ENCODE results near the gene ADCY4. TPM values are rescaled to one million over a fixed set of nuclear protein-coding genes. Genes with fewer than 3 reads are reported as not detected.

The ADCY4 gene
- polyA plus RNA-seq (2011; rRNA removed) (4.1 and 6.8 TPM in 2 replicates), polyA minus RNA-seq (2011; rRNA and poly(A)+ RNA removed) (4.2 and 4.9 TPM in 2 replicates)

DNA sequence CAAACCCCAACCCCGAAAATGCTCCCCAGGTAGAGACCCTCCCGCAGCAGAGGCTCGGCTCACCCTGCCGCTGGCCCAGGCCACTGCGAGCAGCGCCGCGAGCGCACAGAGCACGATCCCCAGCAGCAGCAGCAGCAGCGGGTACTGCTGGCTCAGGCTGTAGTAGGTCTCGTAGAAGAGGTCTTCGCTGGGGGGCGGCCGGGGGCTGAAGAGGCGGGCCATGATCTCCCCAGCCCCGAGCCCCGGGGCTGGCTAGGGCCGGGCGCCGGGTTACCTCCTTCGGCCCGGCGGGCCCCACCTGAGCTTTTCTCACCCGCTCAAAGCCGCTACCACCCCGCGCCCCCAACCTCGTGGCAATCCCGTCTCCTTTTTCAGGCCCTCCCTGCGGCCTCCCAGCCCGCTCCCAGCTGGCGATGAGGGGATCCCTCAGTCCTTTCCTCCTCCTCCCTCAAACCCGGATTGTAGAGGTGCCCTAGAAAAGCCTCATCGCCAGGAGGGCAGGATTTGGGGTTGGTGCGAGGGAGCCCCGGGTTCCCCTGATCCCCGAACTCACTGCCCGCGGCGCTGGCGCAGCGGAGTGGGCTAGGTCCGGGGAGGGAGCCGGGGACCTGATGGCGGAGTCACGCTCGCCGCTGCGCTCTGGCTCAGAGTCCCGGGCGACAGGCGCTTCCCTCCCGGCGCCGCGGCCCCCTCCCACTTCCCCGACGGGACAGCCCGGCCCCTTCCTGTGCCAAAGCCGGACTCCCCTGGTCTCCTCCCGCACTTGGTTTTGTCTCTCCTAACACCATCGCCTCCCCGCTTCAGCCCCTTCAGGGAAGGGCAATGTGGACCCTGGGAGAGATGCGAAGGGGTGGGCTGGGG, at the start of gene ADCY4:
Gene ADCY4, minus strand, starts transcription at position 641 of the 861 bp plus-strand sequence. Its CDS starts 419 bp downstream, at position 222.
- H3K36me3 ChIP-seq (ENCODE audit: control insufficient read depth, insufficient read depth, low read length) = no peaks in the 10 kb centered on the region
- ChIA-PET CTCF (interaction anchor here (1.2 to 16.8 kb wide), 17 partner anchors 11 to 205 kb away, joined by 3 to 491 read pairs (median 33); partner anchors contain the start of genes CBLN3, CIDEB, KHNYN and LTB4R), POLR2A (interaction anchor here (1.5 to 1.6 kb wide), 2 partner anchors 96 to 102 kb away, joined by 4 to 9 read pairs; partner anchors contain the start of gene KHNYN)
- DNase-seq (ENCODE audit: low read depth) = no peak
- no peak for TF ChIP-seq CTCF (IDR thresholded peaks at IDR 0.05; ENCODE audit: insufficient read depth, low read depth, low read length)
- H3K4me3 ChIP-seq (ENCODE audit: low read depth, low read length) = peak within 1 kb of the TSS; percentile 35
- peaks cover 2% of the 10 kb centered on the region for H3K27me3 ChIP-seq (ENCODE audit: control insufficient read depth, insufficient read depth, low read length)

- Histone ChIP-seq H3K27me3 (ENCODE audit: control insufficient read depth, insufficient read depth, low read length) (peaks cover 3% of the 10 kb centered on the region), H3K36me3 (ENCODE audit: control insufficient read depth, insufficient read depth, low read length) (no peaks in the 10 kb centered on the region), H3K4me3 (ENCODE audit: low read depth, low read length) (no peak overlapping the region)
- no peak for DNase-seq (ENCODE audit: low read depth)
- CTCF ChIA-PET = interaction anchor here (1.1 to 2.1 kb wide), 2 partner anchors 11 to 48 kb away, joined by 3 to 6 read pairs; no protein-coding TSS in a partner anchor
- POLR2A ChIA-PET = no interaction called here
- TF ChIP-seq CTCF (IDR thresholded peaks at IDR 0.05; ENCODE audit: insufficient read depth, low read depth, low read length) = no peak
These were observed 49.3 kb upstream of the ADCY4 start for GRCh38 chr14:24384169-24384568.

- peaks cover 7% of the 10 kb centered on the region for H3K36me3 ChIP-seq (ENCODE audit: control insufficient read depth, insufficient read depth, low read length)
- H3K27me3 ChIP-seq (ENCODE audit: control insufficient read depth, insufficient read depth, low read length) = peaks cover 1% of the 10 kb centered on the region; the same call in 1 of the 2 replicates
- ChIA-PET POLR2A (interaction anchor here (0.7 kb wide), 1 partner anchor 49 kb away, joined by 3 read pairs; no protein-coding TSS in a partner anchor), CTCF (interaction anchor here (1.2 to 2.0 kb wide), 4 partner anchors 12 to 50 kb away, joined by 4 to 5 read pairs (median 4); no protein-coding TSS in a partner anchor)
- DNase-seq (ENCODE audit: low read depth) = no peak
- H3K4me3 ChIP-seq (ENCODE audit: low read depth, low read length) = no peak overlapping the region
- TF ChIP-seq CTCF (IDR thresholded peaks at IDR 0.05; ENCODE audit: insufficient read depth, low read depth, low read length) = no peak
These were observed 47.1 kb upstream of the ADCY4 start for GRCh38 chr14:24382064-24382371.

GRCh38 chr14:24381363-24382063, 46.6 kb upstream of the ADCY4 start:
- Histone ChIP-seq H3K27me3 (ENCODE audit: control insufficient read depth, insufficient read depth, low read length) (0 out of 2 replicates have a peak, but pooled peaks cover under 1% of the 10 kb centered on the region), H3K36me3 (ENCODE audit: control insufficient read depth, insufficient read depth, low read length) (peaks cover 12% of the 10 kb centered on the region), H3K4me3 (ENCODE audit: low read depth, low read length) (no peak overlapping the region)
- DNase-seq (ENCODE audit: low read depth) = no peak
- CTCF ChIA-PET = interaction anchor here (1.2 to 2.0 kb wide), 4 partner anchors 11 to 50 kb away, joined by 4 to 5 read pairs (median 4); no protein-coding TSS in a partner anchor
- no peak for TF ChIP-seq CTCF (IDR thresholded peaks at IDR 0.05; ENCODE audit: insufficient read depth, low read depth, low read length)
- POLR2A ChIA-PET = interaction anchor here (0.7 kb wide), 1 partner anchor 48 kb away, joined by 3 read pairs; no protein-coding TSS in a partner anchor

All from BJ (cell line).